GM21367 (cell line): Measurements from ENCODE around the gene CENPK.
"Not testable (repeated sequence)": the region's sequence is repeated elsewhere in the genome, so short reads cannot be mapped to it uniquely, and the experiment has no call there.

Experiments used
- ATAC-seq: cut with Tn5 transposase; IDR thresholded peaks from one replicate; pipeline ENCODE4 v1.9.1; 2021; ENCODE audit not compliant: unreplicated experiment

The CENPK gene

GRCh38 chr5:65512170-65512937, 50.6 kb downstream of the CENPK start:
- no peak for ATAC-seq

GRCh38 chr5:65508978-65509377, 54.0 kb downstream of the CENPK start:
- no peak for ATAC-seq

- no peak for ATAC-seq
Measured at GRCh38 chr5:65506961-65507360, 56.0 kb downstream of the CENPK start.

GRCh38 chr5:65489119-65489518, 73.8 kb downstream of the CENPK start:
- ATAC-seq, result no peak

- not testable (repeated sequence) for ATAC-seq
Measured at GRCh38 chr5:65488038-65488687, 74.8 kb downstream of the CENPK start.

- ATAC-seq, result not testable (repeated sequence)
Measured at GRCh38 chr5:65486803-65487202, 76.2 kb downstream of the CENPK start.

GRCh38 chr5:65485405-65485804, 77.6 kb downstream of the CENPK start:
- ATAC-seq, result no peak

- ATAC-seq, result peak; percentile 39
Measured at GRCh38 chr5:65483546-65484346, 79.2 kb downstream of the CENPK start.

GRCh38 chr5:65482736-65483545, 80.0 kb downstream of the CENPK start:
- no peak for ATAC-seq

- no peak for ATAC-seq
Measured at GRCh38 chr5:65482296-65482735, 80.7 kb downstream of the CENPK start.

- peak; percentile 76 for ATAC-seq
Measured at GRCh38 chr5:65481635-65482295, 81.2 kb downstream of the CENPK start, which contains the start of gene ADAMTS6. TSS of gene ADAMTS6 (minus strand) at chr5:65481920. CDS start at chr5:65473673, 8,247 bp downstream.

GRCh38 chr5:65481171-65481581, 81.8 kb downstream of the CENPK start:
- ATAC-seq, result no peak

GRCh38 chr5:65480306-65480865, 82.6 kb downstream of the CENPK start:
- peak; percentile 37 for ATAC-seq

- no peak for ATAC-seq
Measured at GRCh38 chr5:65479527-65479926, 83.4 kb downstream of the CENPK start.

- ATAC-seq, result no peak
Measured at GRCh38 chr5:65478336-65478735, 84.6 kb downstream of the CENPK start.

- no peak for ATAC-seq
Measured at GRCh38 chr5:65475895-65476294, 87.1 kb downstream of the CENPK start.

- no peak for ATAC-seq
Measured at GRCh38 chr5:65475336-65475735, 87.6 kb downstream of the CENPK start.

GRCh38 chr5:65474130-65474711, 88.7 kb downstream of the CENPK start:
- ATAC-seq, result no peak

GRCh38 chr5:65468633-65469032, 94.3 kb downstream of the CENPK start:
- no peak for ATAC-seq
